Fibroblast of lung (primary cell): ENCODE measurements around the gene MDFI.

ENCODE experiments used
- CTCF ChIP-seq, 2 donors: IDR thresholded peaks in 1 of 2; conservative IDR thresholded peaks in 1 of 2; 1 replicate in 1 of 2; 2 replicates in 1 of 2; pipeline ENCODE4 v1.5.1; 2011 to 2012; ENCODE audit warnings: low read length in 2 of 2, control low read depth in 1 of 2, inconsistent platforms in 1 of 2, low read depth in 1 of 2, mild to moderate bottlenecking in 1 of 2
- EZH2 ChIP-seq: IDR thresholded peaks from 2 replicates; pipeline ENCODE4 v1.5.1; 2012; ENCODE audit warnings: low read length, control low read depth, mild to moderate bottlenecking; ENCODE audit errors: missing control alignments

GRCh38 chr6:41589223-41589622 lies 49.0 kb upstream of the MDFI start:
- TF ChIP-seq CTCF (conservative IDR thresholded peaks at IDR 0.05 in 1 of 2, IDR thresholded peaks at IDR 0.05 in 1 of 2; ENCODE audit: low read depth in 1 of 2, low read length in 2 of 2) (no peak), EZH2 (no peak)
